ENCODE results near the gene PDE7B.

- TF ChIP-seq CTCF (conservative IDR thresholded peaks at IDR 0.05) = no peak
- TF ChIP-seq ZFX (IDR thresholded peaks at IDR 0.05) = no peak
Measured at GRCh38 chr6:135858931-135859330, 7.4 kb downstream of the PDE7B start.

All from C4-2B (cell line).